HG02943 (cell line): ENCODE results near the gene DCAF5.
"Not testable (repeated sequence)": the region's sequence is repeated elsewhere in the genome, so short reads cannot be mapped to it uniquely, and the experiment has no call there.

Source experiments
- ATAC-seq: cut with Tn5 transposase; IDR thresholded peaks from one replicate; pipeline ENCODE4 v1.9.1; 2021; ENCODE audit warnings: mild to moderate bottlenecking, low read depth, moderate library complexity; ENCODE audit not compliant: unreplicated experiment

DCAF5 gene

GRCh38 chr14:69077185-69077584 lies 75.7 kb downstream of the DCAF5 start:
- not testable (repeated sequence) for ATAC-seq

DNA sequence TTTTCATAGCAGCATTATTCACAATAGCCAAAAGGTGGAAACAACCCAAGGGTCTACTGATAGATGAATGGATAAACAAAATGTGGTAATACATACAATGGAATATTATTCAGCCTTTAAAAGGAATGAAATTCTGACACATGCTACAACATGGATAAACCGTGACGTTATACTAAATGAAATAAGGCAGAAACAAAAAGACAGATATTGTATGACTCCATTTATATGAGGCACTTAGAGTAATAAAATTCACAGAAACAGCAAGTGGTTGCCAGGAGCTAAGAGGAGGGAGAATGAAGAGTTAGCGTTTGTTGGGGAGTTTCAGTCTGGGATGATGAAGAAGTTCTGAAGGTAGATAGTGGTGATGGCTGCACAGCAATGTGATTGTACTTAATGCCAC lies 76.6 kb downstream of the DCAF5 start:
- ATAC-seq = no peak

DNA sequence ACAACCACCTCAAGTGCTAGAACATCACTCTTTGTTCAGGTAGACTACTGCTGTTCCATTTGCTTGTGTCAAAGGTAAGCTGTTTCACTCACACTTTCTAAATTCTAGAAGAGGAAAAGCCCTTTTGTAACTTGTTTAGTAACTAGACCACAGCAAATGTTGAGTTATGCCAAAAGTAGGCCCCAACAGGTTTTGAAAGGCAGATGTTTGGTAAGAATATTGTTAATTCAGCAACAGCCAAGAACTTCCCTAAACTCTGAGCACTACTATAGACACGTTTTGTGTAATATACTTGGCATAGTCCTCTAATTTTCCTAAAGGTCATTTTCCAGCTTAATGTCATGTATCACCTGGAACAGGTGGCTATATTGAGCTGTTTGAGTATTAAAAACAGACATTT lies 79.0 kb downstream of the DCAF5 start:
- no peak for ATAC-seq

GRCh38 chr14:69073429-69073828 lies 79.5 kb downstream of the DCAF5 start:
- ATAC-seq = no peak

- no peak for ATAC-seq
Observed at GRCh38 chr14:69072584-69072983, 80.3 kb downstream of the DCAF5 start.

GRCh38 chr14:69068744-69069421 lies 84.0 kb downstream of the DCAF5 start:
- no peak for ATAC-seq

DNA sequence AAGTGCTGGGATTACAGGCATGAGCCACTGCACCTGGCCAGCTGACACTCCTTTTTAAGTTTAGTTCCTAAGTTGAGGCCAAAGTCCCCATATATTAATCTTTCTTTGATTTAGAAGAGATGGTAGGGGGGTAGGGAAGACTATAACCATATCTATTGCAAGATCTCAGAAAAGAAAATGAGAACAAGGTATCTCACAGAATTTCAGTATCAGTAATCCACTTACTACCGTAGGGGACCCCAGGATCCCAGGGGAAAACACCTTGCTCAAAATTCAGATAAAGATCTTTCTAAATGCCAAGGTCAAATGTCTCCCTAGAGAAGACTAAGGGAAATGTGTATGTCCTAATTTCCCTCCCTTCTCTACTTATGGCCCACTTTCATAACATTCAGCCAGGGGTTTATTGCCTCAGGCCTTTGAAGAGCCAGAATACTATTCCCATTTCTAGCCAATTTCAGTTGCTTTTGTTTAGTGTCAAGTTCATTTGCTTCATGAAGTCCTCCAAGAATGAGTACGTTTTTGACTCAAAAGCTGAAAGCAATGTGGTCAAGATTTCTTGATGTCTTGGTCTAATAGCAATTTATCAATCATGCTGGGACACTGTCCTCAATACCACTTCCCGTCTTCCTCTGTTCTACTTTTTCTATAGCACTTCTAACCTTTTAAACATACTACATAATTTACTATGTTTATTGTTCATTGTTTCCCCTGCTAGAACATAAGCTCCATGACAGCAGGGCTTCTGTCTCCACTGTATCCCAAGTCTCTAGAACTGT lies 86.3 kb downstream of the DCAF5 start:
- ATAC-seq = no peak

DNA sequence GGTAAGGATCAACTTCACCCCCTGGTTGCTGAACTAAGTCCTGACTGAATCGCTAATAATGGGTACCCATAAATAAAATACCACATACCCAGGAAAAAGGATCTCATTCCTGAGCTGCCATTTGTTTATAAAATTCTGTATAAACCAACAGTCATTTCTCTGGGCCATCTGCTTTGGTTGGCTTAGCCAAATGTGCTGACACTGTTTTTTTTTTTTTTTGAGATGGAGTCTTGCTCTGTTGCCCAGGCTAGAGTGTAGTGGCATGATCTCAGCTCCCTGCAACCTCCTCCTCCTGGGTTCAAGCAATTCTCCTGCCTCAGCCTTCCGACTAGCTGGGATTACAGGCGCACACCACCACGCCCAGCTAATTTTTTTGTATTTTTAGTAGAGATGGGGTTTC lies 87.0 kb downstream of the DCAF5 start:
- not testable (repeated sequence) for ATAC-seq

- no peak for ATAC-seq
Observed at GRCh38 chr14:69064596-69064995, 88.3 kb downstream of the DCAF5 start.

DNA sequence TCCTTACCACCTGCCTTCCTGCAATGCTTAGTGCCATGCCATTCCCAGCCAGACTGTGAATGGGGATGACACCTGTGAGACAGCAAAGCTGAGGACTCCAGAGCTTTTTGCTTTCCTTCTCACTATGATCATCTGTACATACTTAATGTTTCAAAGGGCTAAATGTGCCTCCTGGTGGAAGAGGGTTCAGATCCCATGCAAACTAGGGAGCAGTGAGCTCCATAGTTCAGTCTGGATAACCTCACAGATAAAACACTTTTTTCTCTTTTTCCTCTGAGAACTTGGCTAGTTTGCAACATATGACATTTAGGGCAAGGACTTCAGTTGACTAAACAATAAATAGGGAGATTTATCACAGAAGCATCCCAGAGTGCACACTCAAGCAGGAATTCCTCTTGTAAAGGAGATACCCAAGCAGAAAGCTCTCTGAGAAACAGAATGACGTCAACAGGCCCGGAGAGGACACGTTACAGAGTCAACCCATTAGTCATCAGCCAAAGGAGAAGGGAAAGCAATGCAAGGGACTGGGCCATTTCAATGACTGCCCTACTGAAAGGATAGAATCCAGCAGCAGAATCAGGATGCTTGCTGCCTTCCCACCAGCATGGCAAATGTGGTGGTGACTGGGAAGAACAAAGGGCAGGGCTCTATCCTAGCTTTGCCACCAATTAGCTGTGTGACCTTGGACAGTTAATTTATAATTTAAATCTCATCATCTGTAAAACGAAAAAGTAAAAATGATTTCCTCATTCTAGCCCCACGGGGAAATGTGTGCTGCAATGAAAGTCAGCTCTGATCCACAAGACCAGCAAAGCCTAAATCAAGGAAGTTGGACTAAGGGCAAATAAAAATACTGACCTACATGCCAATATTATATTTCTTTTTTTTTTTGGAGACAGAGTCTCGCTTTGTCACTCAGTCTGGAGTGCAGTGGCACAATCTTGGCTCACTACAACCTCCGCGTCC lies 93.0 kb downstream of the DCAF5 start:
- no peak for ATAC-seq

- no peak for ATAC-seq
Observed at GRCh38 chr14:69055999-69056788, 96.7 kb downstream of the DCAF5 start.

GRCh38 chr14:69055125-69055524 lies 97.8 kb downstream of the DCAF5 start:
- ATAC-seq = no peak

GRCh38 chr14:69054030-69054429 lies 98.9 kb downstream of the DCAF5 start:
- no peak for ATAC-seq

- ATAC-seq = no peak
Observed at GRCh38 chr14:69052181-69052601, 100.7 kb downstream of the DCAF5 start.

DNA sequence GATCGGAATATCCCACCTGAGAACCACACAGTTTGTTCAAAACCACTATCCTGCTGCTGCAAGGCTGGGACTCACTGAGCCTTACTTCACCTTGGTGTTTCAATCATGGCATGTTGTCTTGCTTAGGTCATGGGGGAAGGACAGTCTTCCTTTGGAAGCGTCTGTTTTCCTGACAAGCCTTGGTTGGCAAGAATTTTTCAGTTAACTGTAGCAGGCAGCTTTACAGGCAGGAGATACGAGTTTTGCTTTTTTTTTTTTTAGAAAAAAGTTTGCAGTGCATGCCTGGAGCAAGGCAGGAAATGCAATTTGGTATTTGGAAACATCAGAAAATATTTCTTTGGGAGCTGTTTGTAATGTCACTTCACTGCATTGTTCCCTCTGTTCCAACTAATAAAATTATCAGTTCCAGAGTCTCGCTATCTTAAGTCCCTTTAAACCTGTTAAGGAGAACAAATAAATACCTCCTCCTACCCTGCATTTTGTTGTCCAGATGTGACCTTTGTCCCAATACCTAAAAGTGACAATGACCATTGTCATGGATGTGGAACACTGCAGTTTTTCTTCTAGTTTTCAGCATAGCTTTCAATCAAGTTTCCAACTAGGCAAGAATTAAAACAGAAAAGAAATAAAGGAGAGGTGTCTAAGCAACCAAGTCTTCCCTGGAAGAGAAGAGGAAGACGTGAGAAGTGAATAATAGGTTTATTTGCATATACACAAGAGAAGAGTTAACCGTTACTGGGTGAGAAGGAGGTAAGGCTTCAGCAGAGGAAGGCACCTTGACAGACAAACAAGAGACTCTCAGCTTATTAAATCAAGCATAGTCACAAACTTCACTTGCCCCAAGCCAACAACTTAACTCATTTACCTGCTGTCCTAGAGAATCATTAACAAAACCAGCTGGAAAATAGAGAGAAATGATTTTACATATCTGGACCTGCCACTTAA lies 102.4 kb downstream of the DCAF5 start:
- no peak for ATAC-seq

GRCh38 chr14:69049675-69050074 lies 103.2 kb downstream of the DCAF5 start:
- no peak for ATAC-seq

DNA sequence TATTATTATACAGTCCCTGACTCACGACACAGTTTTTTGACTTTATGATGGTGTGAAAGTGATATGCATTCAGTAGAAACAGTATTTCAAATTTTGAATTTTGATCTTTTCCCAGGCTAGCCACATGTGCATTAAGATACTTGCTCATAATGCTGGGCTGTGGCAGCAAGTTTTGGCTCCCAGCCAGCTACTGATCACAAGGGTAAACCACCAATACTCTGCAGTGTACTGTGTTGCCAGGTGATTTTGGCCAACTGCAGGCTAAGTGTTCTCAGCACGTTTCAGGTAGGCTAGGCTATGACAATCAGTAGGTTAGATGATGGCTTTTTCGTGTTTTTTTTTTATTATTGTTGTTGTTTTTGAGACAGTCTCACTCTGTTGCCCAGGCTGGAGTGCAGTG lies 104.5 kb downstream of the DCAF5 start:
- ATAC-seq = no peak

- ATAC-seq = no peak
Observed at GRCh38 chr14:69047255-69047654, 105.7 kb downstream of the DCAF5 start.

DNA sequence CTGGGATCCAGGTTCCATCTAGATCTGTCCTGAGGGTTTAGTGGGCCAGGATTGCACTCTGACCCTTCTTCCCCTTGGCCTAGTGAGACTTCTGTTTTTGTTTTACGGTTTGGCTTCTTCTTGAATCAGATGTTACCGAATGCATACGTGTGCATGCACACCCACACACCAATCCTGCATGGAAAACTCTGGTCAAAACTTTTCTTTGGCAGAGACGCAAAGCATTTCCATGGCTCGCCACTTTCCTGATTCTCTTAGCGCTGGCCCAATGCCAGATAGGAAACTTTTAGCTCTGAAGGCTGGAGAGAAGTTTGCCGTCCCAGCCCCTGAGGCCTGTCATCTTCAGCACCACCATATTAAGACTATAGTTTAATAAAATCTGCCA lies 106.5 kb downstream of the DCAF5 start:
- no peak for ATAC-seq
